ENCODE measurements around the gene THBD. TPM values are rescaled to one million over a fixed set of nuclear protein-coding genes. Genes with fewer than 3 reads are reported as not detected.

THBD gene
- total and polyA plus RNA-seq, 2 experiments from 2014 or later: 0.10 to 0.97 TPM

GRCh38 chr20:23063581-23063980 lies 14.1 kb upstream of the THBD start:
- Histone ChIP-seq H3K27me3 (ENCODE audit: insufficient read depth) (no peaks in the 10 kb centered on the region), H4K20me1 (replicated peaks; ENCODE audit: insufficient read depth) (no peaks in the 10 kb centered on the region), H3K79me2 (replicated peaks; ENCODE audit: insufficient read depth) (no peaks in the 10 kb centered on the region), H3K4me3 (no peak overlapping the region), H3K4me1 (ENCODE audit: insufficient read depth) (peaks cover 24% of the 10 kb centered on the region), H3F3A (replicated peaks; ENCODE audit: low read depth) (no peaks in the 10 kb centered on the region), H2AFZ (peak overlapping the region; percentile 38; the same call in 1 of the 2 replicates), H3K27ac (ENCODE audit: low read depth) (no peak overlapping the region), H3K4me2 (peak overlapping the region; percentile 58), H3K36me3 (ENCODE audit: insufficient read depth) (no peaks in the 10 kb centered on the region), H3K9me2 (ENCODE audit: insufficient read depth) (peaks cover 15% of the 10 kb centered on the region)
- Mint-ChIP-seq H3K4me3 (no peak overlapping the region), H3K36me3 (ENCODE audit: low read depth) (no peaks in the 10 kb centered on the region), H3K27ac (no peak overlapping the region), H3K9me3 (no peaks in the 10 kb centered on the region), H3K27me3 (ENCODE audit: insufficient read depth, low read depth, poor library complexity) (peaks cover 2% of the 10 kb centered on the region), H3K4me1 (peaks cover 24% of the 10 kb centered on the region)
- TF ChIP-seq, protein P1, sequence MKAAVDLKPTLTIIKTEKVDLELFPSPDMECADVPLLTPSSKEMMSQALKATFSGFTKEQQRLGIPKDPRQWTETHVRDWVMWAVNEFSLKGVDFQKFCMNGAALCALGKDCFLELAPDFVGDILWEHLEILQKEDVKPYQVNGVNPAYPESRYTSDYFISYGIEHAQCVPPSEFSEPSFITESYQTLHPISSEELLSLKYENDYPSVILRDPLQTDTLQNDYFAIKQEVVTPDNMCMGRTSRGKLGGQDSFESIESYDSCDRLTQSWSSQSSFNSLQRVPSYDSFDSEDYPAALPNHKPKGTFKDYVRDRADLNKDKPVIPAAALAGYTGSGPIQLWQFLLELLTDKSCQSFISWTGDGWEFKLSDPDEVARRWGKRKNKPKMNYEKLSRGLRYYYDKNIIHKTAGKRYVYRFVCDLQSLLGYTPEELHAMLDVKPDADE (IDR thresholded peaks at IDR 0.05): no peak
- no peak for TF ChIP-seq ZNF114 (CRISPR knock-in tag; IDR thresholded peaks at IDR 0.05)
- TF ChIP-seq ZNF331 (CRISPR knock-in tag; IDR thresholded peaks at IDR 0.05; ENCODE audit: low read depth): no peak
- TF ChIP-seq ZNF462 (CRISPR knock-in tag; IDR thresholded peaks at IDR 0.05): no peak
- TF ChIP-seq EZH2 (IDR thresholded peaks at IDR 0.05; ENCODE audit: low read depth, unreplicated experiment): no peak
- TF ChIP-seq REST (IDR thresholded peaks at IDR 0.05; ENCODE audit: unreplicated experiment): no peak
- TF ChIP-seq EZH2phosphoT487 (IDR thresholded peaks at IDR 0.05; ENCODE audit: unreplicated experiment): no peak
- no peak for TF ChIP-seq CREB1 (CRISPR knock-in tag; IDR thresholded peaks at IDR 0.05; ENCODE audit: low read depth)
- no peak for TF ChIP-seq CTCF (conservative IDR thresholded peaks at IDR 0.05; ENCODE audit: low read depth in 2 of 2)
- no peak for TF ChIP-seq POLR2AphosphoS5 (IDR thresholded peaks at IDR 0.05; ENCODE audit: low read depth)
- TF ChIP-seq STAT1 (IDR thresholded peaks at IDR 0.05; ENCODE audit: unreplicated experiment): no peak
- TF ChIP-seq NANOG (IDR thresholded peaks at IDR 0.05; ENCODE audit: borderline replicate concordance): no peak
- TF ChIP-seq JUNB (IDR thresholded peaks at IDR 0.05; ENCODE audit: unreplicated experiment): no peak
- DNase-seq (ENCODE audit: low spot score) (no peak), ATAC-seq (no peak)
